D721Med (cell line): ENCODE measurements around the gene MAP3K19.

ENCODE experiments used
- DNase-seq: peaks from one replicate; pipeline ENCODE4 v3.0.0; 2011; ENCODE audit warnings: low spot score; ENCODE audit not compliant: insufficient read length
- FAIRE-seq: peaks from 2 replicates; lab custom pipeline; 2011; peaks lifted over from hg19 to GRCh38; lab: Jason Lieb, UNC
- TF ChIP-seq, protein P1 (sequence below): IDR thresholded peaks from 2 replicates; pipeline ENCODE4 v1.5.1; 2012; ENCODE audit warnings: mild to moderate bottlenecking, control low read depth; ENCODE audit not compliant: insufficient read depth; ENCODE audit errors: missing control alignments

MAP3K19 gene

GRCh38 chr2:134917360-134917865 lies 129.8 kb downstream of the MAP3K19 start:
- TF ChIP-seq, protein P1, sequence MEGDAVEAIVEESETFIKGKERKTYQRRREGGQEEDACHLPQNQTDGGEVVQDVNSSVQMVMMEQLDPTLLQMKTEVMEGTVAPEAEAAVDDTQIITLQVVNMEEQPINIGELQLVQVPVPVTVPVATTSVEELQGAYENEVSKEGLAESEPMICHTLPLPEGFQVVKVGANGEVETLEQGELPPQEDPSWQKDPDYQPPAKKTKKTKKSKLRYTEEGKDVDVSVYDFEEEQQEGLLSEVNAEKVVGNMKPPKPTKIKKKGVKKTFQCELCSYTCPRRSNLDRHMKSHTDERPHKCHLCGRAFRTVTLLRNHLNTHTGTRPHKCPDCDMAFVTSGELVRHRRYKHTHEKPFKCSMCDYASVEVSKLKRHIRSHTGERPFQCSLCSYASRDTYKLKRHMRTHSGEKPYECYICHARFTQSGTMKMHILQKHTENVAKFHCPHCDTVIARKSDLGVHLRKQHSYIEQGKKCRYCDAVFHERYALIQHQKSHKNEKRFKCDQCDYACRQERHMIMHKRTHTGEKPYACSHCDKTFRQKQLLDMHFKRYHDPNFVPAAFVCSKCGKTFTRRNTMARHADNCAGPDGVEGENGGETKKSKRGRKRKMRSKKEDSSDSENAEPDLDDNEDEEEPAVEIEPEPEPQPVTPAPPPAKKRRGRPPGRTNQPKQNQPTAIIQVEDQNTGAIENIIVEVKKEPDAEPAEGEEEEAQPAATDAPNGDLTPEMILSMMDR = no peak
- no peak for FAIRE-seq
- DNase-seq = no peak
